Measurements from ENCODE around the gene ZNF14.
"Not testable (repeated sequence)": the region's sequence is repeated elsewhere in the genome, so short reads cannot be mapped to it uniquely, and the experiment has no call there.

ZNF14 gene

DNA sequence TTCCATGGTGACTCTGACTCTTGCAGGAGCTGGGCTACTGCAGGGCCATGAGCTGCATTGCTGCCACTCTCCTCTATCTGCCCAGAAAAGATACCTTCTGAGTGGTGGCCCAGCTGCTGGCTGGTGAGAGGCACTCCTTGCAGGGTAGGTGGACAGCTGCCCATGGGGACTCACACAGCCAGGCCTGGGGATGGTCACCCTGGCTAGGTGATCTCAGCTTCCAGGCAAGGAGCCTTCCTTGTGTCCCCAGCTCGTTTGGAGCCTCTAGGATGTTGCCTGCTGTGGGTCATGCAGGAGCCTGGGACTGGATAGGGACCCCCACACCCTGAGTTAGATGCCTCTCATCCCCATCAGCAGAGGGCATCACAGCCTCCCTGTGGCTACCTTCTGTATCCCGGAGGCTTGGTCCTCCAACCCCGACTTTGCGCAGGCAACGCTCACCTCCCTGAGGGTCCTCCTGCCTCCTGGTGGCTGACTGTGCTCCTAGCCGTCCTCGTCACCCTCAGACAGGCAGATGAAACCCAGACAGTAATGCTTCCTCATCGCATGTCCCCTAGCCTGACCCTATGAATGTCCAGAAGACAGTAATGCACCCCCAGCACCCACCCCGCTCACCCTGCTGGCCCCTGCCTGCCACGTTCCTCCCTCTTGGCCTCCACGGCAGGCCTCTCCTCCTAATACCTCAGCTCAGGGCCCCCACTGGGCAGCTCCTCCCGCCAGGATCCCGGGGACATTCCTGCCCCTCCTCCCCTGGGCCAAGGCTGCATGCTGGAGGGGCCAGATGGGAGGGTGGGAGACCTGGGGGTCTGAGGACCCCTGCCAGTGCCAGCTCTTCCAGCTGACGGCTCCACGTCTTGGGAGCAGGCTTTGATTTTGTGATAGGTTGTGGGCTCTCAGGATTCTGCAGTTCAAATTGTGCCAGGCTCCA, 13.6 kb upstream of the ZNF14 start:
- no peak for DNase-seq (ENCODE audit: low read depth)

DNA sequence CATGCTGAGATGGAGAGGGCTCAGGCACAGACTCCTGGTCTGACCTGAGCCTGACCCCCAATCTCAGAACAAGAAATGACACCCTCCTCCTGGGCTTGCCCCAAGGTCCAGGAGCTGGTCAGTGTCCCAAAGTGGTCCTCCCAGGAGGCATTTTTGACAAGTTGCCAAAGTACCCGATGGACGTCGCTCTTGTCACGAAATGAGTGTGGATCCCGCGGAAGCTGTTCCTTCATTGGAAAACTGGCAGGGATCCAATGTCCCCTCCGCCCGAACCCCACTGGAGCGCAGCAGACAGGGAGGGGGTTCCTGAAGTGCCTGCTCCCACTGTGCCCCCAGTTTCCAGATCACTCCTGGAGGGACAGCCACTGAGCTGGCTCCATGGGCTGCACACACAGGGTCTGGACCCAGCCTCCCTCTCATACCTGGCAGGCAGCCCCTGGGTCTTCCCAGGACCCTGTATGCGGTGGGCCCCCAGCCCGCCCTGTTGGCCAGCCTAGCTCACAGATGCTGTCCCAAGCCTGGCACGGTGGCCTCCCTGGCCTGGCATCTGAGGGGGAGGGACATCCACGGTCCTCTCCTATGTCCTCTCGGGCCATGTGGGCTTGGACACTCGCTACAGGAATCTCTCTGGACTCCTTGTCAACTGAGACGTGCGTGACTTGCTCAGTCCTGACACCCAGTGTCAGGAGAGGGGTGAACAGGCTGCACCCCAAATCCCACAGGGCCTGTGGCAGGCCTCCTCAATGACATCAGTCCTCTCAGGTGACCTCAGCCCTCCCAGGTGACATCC, 12.8 kb upstream of the ZNF14 start:
- no peak for DNase-seq (ENCODE audit: low read depth)

DNA sequence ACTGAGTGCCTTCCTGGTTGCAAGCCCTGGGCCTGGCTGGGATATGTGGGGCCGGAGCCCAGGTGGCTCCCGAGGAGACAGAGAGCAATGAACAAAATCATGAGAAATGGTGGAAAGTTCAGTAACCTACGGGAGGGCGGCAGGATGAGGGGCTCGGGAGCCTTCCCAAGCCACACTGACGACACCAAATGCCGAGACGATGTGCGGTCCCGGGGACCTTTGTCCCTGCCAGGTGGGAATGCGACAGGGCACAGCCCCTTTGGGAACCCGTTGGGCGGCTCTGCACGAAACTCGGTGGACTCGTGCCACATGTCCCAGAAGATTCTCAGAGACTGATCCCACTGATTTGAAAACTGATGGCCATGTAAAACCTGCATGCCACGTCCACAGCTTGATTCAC, 11.7 kb upstream of the ZNF14 start:
- DNase-seq (ENCODE audit: low read depth): no peak

DNA sequence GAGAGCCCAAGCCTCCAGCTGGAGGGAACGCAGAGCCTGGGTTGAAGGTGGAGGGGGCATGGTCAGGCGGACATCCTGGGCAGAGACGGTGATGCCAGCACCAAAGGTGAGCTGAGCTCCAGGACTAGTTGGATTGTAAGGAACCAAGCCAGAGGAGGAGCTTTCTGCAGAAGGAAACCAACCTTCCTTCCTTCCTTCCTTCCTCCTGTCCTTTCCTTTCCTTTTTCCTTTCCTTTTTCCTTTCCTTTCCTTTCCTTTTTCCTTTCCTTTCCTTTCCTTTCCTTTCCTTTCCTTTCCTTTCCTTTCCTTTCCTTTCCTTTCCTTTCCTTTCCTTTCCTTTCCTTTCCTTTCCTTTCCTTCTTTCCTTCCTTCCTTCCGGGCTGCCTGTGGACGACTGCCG, 11.0 kb upstream of the ZNF14 start:
- DNase-seq (ENCODE audit: low read depth): not testable (repeated sequence)

DNA sequence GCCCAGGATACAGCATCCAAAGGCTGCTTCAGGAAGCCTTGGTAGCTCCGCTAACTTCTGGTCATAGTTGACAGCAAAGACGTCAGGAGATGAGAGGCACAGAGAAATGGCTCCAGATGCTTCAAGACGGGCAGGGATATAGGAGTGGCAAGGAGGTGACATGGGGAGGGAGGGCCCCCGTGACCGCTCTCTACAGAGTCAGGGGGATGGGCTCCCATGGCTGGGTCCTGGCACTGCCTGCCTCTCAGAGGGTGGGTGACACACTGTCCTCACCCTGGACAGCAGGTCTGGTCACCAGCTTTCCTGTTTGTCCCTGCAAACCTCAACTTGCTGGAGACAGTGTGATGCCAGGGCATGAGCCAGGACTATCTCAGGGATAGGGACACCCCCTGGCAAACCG, 10.3 kb upstream of the ZNF14 start:
- no peak for DNase-seq (ENCODE audit: low read depth)

DNA sequence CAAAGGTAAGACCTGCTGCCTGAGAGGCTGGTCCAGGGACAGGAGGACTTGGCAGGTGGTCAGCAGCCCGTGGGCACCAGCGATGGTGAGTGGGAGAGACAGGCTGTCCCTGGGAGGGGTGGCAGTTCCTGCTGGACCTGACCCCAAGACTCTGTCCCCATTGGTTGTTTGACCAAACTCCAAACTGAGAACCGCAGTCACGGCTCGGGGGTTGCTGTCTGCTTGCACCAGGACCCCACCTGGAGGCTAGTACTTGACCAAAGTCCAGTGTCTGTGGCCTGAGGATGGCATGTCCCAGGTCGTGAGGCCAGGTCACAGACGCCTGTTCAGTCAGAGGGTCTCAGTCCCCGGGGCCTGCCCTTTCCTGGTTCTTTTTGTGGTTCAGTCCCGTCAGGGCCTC, 9.9 kb upstream of the ZNF14 start:
- no peak for DNase-seq (ENCODE audit: low read depth)

DNA sequence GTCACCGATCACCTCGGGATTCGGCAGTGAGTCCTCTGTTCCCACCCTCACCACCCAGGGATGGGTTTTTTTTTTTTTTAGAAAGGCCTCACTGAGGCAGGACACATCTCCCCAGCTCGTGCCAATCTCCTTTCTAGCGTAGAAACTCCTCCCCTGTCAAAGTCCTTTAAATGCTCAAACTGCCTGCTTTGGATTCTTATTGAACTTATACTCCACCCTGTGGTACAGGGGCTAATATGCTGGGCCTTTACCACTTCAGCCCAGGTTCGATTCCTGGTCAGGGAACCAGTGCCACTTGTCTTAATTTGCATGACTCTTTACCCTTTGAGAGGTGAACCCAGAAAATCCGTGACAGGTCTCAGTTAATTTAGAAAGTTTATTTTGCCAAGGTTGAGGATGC, 8.3 kb upstream of the ZNF14 start:
- no peak for DNase-seq (ENCODE audit: low read depth)

DNA sequence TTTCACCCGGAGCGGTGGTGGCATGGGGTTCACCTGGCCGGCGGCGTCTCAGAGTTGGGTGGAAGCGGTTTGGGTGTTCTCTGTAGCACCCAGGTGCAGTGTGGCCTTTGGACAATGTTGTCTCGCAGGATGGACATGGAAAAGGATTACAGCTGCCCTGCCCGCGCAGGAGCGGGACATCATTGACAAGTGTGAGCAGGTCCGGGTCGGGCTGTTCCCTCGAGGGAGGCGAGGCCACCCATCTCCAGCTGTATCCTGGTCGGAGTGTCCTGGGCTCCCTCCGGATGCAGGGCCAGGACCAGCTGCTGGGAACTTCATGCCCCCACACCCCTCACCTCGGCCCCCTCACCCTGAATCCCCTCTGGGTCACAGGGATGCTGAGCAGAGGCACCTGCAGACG, 7.8 kb upstream of the ZNF14 start:
- no peak for DNase-seq (ENCODE audit: low read depth)

DNA sequence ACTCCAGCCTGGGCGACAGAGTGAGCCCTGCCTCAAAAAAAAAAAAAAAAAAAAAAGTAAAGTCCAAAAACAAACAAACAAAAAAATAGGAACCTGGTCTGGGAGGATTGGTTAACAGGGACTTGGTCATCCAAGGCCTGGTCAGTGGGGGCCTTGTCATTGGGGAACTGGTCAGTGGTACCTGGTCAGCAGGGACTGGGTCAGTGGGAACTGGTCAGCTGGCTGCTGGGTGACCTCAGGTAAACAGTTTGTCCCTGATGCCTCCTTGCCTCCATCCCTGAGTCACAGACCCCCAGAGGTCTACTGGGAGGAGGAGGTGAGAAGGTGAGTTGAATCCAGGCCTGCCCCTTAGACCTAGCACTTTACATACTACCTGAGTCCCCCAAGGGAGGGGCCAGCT, 5.7 kb upstream of the ZNF14 start:
- no peak for DNase-seq (ENCODE audit: low read depth)

DNA sequence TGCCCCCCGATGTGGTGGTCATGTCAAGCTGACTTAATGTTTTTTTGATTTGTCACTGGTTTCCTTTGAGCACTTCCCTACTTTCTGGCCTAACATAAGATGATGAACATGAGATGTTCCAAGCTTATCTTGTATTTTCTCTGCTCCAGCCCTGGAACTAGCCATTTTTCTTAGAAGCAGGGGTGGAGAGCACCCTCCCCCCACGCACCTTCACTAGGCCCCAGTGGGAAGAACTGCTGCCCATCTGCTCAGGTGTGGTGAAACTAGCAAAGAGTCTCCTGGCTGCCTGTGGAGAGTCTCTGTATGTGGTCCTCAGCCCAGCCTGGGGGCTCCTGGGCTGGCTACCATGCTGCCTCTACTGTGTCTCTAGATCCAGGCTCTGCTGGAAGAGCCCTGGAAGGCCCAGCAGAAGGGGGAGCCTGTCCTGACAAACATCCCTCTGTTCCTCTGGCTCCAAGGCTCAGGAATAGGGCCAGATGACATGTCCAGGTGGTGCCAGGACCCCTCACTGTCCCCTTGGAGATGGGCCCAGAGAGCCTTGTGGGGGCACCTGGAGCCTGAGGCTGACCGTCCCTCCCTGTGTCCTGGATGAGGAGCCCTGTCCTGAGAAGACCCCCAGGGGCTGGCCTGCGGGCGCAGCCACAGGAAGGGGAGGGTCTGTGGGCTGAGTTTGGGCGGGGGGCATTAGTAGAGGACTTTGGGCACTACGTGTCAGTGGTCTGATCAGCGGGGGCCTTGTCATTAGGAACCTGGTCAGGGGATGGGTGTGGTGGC, 4.8 kb upstream of the ZNF14 start:
- no peak for DNase-seq (ENCODE audit: low read depth)

DNA sequence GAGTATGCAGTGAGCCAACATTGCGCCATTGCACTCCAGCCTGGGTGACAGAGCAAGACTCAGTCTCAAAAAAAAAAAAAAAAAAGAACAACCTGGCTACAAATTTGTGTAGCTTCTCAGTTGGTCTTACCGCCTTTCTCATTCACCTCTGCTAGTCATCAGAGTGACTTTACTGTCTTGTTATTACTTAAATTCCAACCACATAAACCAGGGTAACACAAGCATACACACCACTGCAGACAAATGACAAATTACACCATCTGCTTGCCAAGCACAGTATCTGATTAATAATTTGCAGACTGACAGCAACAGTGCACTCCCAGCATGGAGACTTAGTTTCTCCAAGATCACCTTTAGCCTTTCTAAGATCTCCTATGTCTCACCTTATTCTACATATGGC, 11.0 kb downstream of the ZNF14 start:
- no peak for DNase-seq (ENCODE audit: low read depth)

DNA sequence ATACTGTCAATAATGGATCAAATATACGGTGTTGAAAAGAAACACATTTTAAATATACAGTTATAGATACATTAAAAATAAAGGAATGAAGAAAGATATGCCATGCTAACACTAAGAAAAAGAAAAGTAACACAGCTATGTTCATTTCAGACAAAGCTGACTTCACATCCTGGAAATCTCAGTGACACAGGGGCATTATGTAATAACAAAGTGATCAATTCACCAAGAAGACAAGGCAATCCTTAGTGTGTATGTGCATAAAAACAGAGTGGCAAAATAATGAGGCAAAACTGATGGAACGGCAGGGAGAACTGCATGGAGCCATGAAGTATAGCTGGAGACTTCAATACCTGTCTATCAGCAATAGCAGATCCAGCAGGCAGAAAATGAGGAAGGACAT, 13.1 kb downstream of the ZNF14 start:
- no peak for DNase-seq (ENCODE audit: low read depth)

DNA sequence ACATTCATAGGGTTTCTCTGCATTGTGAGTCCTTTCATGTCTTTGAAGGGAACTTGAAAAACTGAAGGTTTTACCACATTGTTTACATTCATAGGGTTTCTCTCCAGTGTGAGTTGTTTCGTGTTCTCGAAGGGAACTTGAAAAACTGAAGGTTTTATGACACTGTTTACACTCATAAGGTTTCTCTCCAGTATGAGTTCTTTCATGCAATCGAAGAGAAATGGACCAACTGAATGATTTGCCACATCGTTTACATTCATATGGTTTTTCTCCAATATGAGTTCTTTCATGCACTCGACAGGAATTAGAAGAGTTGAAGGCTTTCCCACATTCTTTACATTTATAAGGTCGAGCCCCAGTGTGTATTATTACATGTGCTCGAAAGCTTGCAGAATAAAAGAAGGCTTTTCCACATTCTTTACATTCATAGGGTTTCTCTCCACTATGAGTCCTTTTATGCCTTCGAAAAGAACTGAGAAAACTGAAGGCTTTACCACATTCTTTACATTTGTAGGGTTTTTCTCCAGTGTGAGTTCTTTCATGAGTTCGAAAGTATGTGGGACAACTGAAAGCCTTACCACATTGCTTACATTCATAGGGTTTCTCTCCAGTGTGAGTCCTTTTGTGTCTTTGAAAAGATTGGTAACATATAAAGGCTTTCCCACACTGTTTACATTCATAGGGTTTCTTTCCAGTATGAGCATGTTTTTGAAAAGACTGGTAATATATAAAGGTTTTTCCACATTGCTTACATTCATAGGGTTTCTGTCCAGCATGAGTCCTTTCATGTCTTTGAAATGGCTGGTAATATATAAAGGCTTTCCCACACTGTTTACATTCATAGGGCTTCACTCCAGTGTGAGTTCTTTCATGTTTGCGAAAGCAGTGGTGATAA, 20.7 kb downstream of the ZNF14 start:
- no peak for DNase-seq (ENCODE audit: low read depth)

DNA sequence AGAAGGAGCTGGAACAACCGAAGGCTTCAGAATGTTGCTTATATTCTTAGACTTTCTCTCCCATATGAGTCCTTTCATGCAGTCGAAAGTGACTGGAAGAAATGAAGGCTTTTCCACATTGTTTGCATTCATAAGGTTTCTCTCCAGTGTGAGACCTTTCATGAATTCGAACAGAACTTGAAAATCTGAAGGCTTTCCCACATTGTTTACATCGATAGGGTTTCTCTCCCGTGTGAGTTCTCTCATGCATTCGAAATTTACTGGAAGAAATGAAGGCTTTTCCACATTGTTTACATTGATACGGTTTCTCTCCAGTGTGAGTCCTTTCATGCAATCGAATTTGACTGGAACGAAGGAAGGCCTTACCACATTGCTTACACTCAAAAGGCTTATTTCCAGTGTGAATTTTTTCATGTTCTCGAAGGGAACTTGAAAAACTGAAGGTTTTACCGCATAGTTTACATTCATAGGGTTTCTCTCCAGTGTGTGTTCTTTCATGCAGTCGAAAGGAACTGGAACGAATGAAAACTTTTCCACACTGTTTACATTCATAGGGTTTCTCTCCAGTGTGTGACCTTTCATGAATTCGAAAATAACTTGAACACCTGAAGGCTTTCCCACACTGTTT, 21.5 kb downstream of the ZNF14 start:
- DNase-seq (ENCODE audit: low read depth): no peak

DNA sequence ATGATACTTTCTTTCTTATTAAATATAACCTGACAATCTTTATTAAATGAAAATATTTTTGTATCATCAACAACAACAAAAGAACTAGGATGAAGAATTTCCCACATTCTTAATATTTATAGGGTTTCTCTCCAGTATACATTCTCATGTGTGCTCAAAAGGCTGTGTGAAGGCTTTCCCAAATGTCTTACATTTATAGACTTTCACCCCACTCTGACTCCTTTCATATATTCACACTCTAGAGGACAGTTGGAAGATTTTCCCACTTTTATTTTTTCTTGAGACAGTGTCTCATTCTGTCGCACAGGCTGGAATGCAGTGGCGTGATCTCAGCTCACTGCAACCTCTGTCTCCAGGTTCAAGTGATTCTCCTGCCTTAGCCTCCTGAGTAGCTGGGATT, 22.4 kb downstream of the ZNF14 start:
- DNase-seq (ENCODE audit: low read depth): no peak

DNA sequence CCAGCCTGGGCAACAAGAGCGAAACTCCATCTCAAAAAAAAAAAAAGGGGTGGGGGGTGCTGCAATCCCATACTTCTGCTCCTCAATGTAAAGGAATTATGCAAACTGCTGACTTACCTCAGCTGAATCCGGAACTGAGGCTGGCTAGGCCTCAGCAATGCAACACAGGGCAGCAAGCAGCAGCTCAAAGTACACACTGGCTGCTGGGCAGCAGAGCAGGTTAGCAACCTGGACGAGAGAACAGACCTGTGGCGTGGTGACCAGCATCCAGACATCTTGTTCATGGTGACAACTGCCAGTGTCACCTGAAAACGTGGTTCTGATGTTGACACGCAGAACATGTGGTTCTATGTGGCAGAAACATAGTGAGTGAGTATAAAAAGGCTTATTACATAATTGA, 28.1 kb downstream of the ZNF14 start:
- DNase-seq (ENCODE audit: low read depth): no peak

DNA sequence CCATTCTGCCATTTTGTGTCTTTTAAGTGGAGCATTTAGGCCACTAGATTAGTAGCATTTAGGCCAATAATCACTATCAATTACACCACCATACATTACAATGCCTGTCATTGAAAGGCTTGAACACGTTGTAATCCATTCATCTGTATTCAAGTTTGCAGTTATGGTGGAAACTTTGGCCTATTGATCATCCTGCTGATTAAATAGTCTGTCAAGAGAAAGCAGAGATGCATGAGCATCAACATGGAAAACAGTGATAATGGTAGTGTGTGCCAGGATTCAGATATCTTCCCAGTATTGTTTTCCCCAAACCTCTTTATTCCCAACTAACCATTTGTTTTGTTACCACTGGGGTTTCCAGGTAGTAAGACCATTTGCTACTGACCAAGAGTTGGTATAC, 32.4 kb downstream of the ZNF14 start:
- not testable (repeated sequence) for DNase-seq (ENCODE audit: low read depth)

DNA sequence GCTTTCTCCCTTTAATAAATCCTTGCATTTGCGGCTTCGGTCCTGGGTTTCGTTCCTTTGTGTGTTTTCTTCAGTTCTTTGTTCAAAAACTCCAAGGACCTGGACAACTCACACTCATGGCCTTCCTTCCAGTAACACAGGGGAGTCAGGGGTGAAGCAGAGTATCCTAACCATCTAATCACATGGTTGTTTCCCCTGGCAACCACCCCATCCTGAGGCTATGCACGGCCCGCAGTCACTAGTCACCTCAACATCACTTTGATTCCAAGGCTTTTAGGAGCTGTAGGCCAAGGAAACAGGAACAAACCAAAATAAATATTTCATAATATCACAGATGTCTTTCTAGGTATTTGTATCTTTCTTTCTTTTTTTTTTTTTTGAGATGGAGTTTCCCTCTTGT, 35.3 kb downstream of the ZNF14 start:
- no peak for DNase-seq (ENCODE audit: low read depth)

DNA sequence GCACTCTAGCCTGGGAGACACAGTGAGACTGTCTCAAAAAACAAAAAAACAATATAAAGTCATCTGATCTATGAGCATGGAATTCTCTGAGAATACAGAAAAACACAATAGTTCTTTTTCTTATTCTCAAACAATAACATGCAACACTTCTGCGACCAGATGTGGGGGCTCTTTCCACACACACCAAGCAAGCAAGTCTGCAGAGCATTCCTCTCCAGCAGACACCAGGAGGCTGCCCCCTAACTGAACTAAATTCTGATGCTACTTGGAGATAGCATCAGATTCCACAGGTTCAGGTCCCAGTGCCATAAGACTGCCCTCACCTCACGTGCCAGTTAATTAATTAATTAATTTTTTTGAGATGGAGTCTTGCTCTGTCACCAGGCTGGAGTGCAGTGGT, 36.5 kb downstream of the ZNF14 start:
- DNase-seq (ENCODE audit: low read depth): no peak

DNA sequence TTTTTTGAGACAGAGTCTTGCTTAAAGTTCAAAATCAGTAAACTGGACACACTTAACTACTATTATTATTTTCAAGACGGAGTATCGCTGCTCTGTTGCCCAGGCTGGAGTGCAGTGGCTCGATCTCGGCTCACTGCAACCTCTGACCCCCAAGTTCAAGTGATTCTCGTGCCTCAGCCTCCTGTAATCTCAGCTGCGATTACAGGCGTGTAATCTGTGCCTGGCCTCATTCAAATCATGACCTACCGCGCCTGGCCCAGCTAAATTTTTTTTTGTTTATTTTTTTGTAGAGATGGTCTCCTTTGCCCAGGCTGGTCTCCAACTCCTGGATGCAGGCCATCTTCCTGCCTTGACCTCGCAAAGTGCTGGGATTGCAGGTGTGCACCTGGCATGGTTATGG, 41.2 kb downstream of the ZNF14 start:
- DNase-seq (ENCODE audit: low read depth): no peak

DNA sequence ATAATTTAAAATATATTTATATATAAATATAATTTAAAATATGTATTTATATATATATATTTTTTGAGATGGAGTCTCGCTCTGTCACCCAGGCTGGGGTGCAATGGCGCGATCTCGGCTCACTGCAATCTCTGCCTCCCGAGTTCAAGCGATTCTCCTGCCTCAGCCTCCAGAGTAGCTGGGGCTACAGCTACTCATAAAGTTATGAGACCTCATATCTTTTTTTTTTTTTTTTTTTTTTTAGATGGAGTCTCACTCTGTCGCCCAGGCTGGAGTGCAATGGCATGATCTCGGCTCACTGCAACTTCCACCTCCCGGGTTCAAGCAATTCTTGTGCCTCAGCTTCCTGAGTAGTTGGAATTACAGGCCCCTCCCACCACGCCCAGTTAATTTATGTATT, 43.9 kb downstream of the ZNF14 start:
- DNase-seq (ENCODE audit: low read depth): not testable (repeated sequence)
